Testis (tissue), 2 donors: ENCODE measurements around the gene PCGF1.

Source experiments
- POLR2A ChIP-seq: fragments of 450-650 bp; IDR thresholded peaks from one replicate; pipeline ENCODE4 v1.6.1; 2017; ENCODE audit warnings: antibody characterized with exemption, mild to moderate bottlenecking, moderate library complexity
- TF ChIP-seq, protein P1 (sequence below), 3 experiments: fragments of 450-650 bp in 2 of 3; fragments of 200-600 bp in 1 of 3; sonication (generic) in 1 of 3; IDR thresholded peaks; one replicate each; pipeline ENCODE4 v1.5.1; 2016 to 2019; ENCODE audit warnings: antibody characterized with exemption in 3 of 3, mild to moderate bottlenecking in 2 of 3, moderate library complexity in 1 of 3

DNA sequence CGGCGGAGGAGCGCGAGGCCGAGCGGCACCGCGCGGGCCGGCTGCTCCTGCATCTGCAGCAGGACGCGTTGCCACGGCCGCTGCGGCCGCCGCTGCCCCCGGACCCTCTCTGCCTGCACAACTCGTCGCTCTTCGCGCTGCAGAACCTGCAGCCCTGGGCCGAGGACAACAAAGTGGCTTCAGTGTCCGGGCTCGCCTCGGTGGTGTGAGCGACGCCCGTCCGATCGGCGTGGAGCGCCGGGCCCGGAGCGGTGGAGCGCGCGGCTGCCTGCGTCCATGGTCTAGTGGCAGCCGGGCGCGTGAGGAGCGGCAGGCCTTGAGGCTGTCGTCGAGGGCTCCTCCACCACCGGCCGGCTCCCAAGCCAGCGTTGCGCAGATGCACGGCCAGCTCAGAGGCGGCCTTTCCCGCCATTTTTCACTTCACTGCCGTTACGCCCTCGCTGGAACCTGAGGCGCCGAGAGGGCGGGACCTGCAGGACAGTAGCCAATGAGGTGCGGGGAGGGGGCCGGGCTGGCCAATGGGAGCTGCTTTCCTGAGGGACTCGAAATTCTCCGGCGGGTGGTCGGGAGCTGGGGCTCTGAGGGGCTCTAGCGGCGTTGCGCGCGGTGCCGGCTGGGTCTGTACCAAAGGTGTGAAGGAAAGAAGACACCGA is 8.6 kb upstream of the PCGF1 start:
- TF ChIP-seq, protein P1, sequence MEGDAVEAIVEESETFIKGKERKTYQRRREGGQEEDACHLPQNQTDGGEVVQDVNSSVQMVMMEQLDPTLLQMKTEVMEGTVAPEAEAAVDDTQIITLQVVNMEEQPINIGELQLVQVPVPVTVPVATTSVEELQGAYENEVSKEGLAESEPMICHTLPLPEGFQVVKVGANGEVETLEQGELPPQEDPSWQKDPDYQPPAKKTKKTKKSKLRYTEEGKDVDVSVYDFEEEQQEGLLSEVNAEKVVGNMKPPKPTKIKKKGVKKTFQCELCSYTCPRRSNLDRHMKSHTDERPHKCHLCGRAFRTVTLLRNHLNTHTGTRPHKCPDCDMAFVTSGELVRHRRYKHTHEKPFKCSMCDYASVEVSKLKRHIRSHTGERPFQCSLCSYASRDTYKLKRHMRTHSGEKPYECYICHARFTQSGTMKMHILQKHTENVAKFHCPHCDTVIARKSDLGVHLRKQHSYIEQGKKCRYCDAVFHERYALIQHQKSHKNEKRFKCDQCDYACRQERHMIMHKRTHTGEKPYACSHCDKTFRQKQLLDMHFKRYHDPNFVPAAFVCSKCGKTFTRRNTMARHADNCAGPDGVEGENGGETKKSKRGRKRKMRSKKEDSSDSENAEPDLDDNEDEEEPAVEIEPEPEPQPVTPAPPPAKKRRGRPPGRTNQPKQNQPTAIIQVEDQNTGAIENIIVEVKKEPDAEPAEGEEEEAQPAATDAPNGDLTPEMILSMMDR (IDR thresholded peaks at IDR 0.05) = no peak
- TF ChIP-seq POLR2A = no peak
